ENCODE data around the gene EFNA5. TPM values are rescaled to one million over a fixed set of nuclear protein-coding genes. Genes with fewer than 3 reads are reported as not detected.

EFNA5 gene
- total RNA-seq, 2 experiments from 2014 or later = not detected

DNA sequence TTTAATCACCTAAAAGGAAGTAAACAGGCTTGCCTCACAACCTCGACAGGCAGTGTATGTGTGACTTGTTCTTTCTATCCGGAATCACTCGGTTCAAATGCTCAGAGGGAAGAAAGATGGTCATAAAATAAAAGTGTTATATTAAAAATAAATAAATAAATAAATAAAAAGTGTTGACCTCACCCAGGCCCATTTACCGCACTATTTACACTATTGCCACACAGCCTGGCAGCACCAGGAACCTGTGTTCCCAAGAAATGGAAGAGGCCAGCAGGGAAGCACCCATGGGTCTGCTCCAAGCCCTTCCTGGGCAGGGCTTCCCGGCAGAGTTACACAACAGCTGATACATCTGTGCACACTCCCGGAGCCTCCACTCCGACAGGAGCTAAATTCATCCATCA lies 127.9 kb downstream of the EFNA5 start:
- H3K9me3 Mint-ChIP-seq = no peaks in the 10 kb centered on the region
- CTCF ChIA-PET = no interaction called here
- TF ChIP-seq, protein P1, sequence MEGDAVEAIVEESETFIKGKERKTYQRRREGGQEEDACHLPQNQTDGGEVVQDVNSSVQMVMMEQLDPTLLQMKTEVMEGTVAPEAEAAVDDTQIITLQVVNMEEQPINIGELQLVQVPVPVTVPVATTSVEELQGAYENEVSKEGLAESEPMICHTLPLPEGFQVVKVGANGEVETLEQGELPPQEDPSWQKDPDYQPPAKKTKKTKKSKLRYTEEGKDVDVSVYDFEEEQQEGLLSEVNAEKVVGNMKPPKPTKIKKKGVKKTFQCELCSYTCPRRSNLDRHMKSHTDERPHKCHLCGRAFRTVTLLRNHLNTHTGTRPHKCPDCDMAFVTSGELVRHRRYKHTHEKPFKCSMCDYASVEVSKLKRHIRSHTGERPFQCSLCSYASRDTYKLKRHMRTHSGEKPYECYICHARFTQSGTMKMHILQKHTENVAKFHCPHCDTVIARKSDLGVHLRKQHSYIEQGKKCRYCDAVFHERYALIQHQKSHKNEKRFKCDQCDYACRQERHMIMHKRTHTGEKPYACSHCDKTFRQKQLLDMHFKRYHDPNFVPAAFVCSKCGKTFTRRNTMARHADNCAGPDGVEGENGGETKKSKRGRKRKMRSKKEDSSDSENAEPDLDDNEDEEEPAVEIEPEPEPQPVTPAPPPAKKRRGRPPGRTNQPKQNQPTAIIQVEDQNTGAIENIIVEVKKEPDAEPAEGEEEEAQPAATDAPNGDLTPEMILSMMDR (IDR thresholded peaks at IDR 0.05) = no peak
- H3K4me3 ChIP-seq (ENCODE audit: low read length) = no peak overlapping the region
- ATAC-seq (ENCODE audit: poor library complexity) (no peak), DNase-seq (no peak)
- H3K27me3 Mint-ChIP-seq = no peaks in the 10 kb centered on the region
- H3K4me1 Mint-ChIP-seq (ENCODE audit: low read depth) = peaks cover 12% of the 10 kb centered on the region
- no peak overlapping the region for H3K27ac Mint-ChIP-seq
- no peaks in the 10 kb centered on the region for H3K4me1 ChIP-seq (ENCODE audit: insufficient read depth, low read length)
- H3K27ac ChIP-seq (ENCODE audit: low read depth in 1 of 2, low read length in 2 of 2) = no peak overlapping the region
- H3K4me3 Mint-ChIP-seq = no peak overlapping the region
- intact Hi-C loops (cut with DNase I, micrococcal nuclease) = no loop called here
- no peaks in the 10 kb centered on the region for H3K36me3 Mint-ChIP-seq (ENCODE audit: low read depth)
- POLR2A ChIA-PET = no interaction called here
- H3K9me3 ChIP-seq (ENCODE audit: control insufficient read depth in 1 of 2, insufficient read depth in 1 of 2, low read length in 2 of 2) = no peaks in the 10 kb centered on the region
- H3K27me3 ChIP-seq (ENCODE audit: control insufficient read depth in 1 of 2, insufficient read depth in 2 of 2, low read length in 2 of 2) = no peaks in the 10 kb centered on the region
- H3K36me3 ChIP-seq (ENCODE audit: insufficient read depth, low read length) = no peaks in the 10 kb centered on the region

DNA sequence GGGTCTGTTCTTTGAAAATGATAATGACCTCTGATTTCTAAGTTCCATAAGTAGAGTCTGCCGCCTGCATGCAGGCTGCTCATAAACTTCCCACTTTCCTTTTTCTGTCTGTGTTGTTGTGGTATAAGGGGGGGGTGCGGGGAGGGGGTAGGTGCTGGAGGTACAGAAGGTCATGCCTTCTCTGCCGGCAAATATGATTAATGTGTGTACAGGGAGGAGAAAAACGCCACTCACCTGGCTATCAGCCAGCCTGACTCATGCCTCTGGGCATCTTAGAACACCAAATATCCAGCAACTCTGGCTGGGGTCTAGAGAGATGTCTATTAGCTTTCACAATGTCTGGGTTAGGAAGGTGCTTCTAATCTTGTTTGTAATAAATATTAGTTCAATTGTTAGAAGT lies 128.3 kb downstream of the EFNA5 start:
- H3K27ac ChIP-seq (ENCODE audit: low read depth in 1 of 2, low read length in 2 of 2) = no peak overlapping the region
- Mint-ChIP-seq H3K4me1 (ENCODE audit: low read depth) (peaks cover 15% of the 10 kb centered on the region), H3K4me3 (no peak overlapping the region), H3K9me3 (no peaks in the 10 kb centered on the region), H3K27ac (no peak overlapping the region), H3K36me3 (ENCODE audit: low read depth) (no peaks in the 10 kb centered on the region), H3K27me3 (no peaks in the 10 kb centered on the region)
- no peaks in the 10 kb centered on the region for H3K36me3 ChIP-seq (ENCODE audit: insufficient read depth, low read length)
- TF ChIP-seq, protein P1 (IDR thresholded peaks at IDR 0.05) = no peak
- no peak overlapping the region for H3K4me3 ChIP-seq (ENCODE audit: low read length)
- ATAC-seq (ENCODE audit: poor library complexity) = no peak
- no peak for DNase-seq
- H3K27me3 ChIP-seq (ENCODE audit: control insufficient read depth in 1 of 2, insufficient read depth in 2 of 2, low read length in 2 of 2) = no peaks in the 10 kb centered on the region
- ChIA-PET POLR2A (no interaction called here), CTCF (no interaction called here)
- no peaks in the 10 kb centered on the region for H3K9me3 ChIP-seq (ENCODE audit: control insufficient read depth in 1 of 2, insufficient read depth in 1 of 2, low read length in 2 of 2)
- intact Hi-C loops (cut with DNase I, micrococcal nuclease) = no loop called here
- no peaks in the 10 kb centered on the region for H3K4me1 ChIP-seq (ENCODE audit: insufficient read depth, low read length)

DNA sequence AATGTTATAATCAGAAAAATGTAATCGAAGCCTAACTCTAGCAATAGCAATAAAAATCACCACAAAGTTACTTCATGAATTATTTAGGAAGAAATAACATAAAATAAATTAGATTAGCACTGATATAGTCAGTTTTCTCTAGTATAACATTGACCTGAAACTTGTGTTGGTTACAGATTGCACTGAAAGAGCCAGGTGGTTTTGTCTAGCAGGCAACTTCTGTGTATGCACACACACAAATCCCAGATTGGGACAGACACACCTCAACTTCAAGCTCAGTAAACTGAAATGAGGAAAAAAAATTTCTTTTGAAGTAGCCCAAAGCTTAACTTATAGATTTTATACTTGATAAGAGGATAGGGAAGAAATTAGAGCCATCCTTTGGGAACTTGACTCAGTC lies 129.3 kb downstream of the EFNA5 start:
- H3K36me3 Mint-ChIP-seq (ENCODE audit: low read depth) = no peaks in the 10 kb centered on the region
- TF ChIP-seq, protein P1 (IDR thresholded peaks at IDR 0.05) = no peak
- Histone ChIP-seq H3K27ac (ENCODE audit: low read depth in 1 of 2, low read length in 2 of 2) (no peak overlapping the region), H3K4me1 (ENCODE audit: insufficient read depth, low read length) (no peaks in the 10 kb centered on the region), H3K4me3 (ENCODE audit: low read length) (no peak overlapping the region), H3K9me3 (ENCODE audit: control insufficient read depth in 1 of 2, insufficient read depth in 1 of 2, low read length in 2 of 2) (no peaks in the 10 kb centered on the region), H3K36me3 (ENCODE audit: insufficient read depth, low read length) (no peaks in the 10 kb centered on the region), H3K27me3 (ENCODE audit: control insufficient read depth in 1 of 2, insufficient read depth in 2 of 2, low read length in 2 of 2) (no peaks in the 10 kb centered on the region)
- no peak overlapping the region for H3K4me3 Mint-ChIP-seq
- DNase-seq = no peak
- no peaks in the 10 kb centered on the region for H3K9me3 Mint-ChIP-seq
- no peak overlapping the region for H3K27ac Mint-ChIP-seq
- no peak for ATAC-seq (ENCODE audit: poor library complexity)
- peaks cover 15% of the 10 kb centered on the region for H3K4me1 Mint-ChIP-seq (ENCODE audit: low read depth)
- ChIA-PET CTCF (no interaction called here), POLR2A (no interaction called here)
- intact Hi-C loops (cut with DNase I, micrococcal nuclease) = no loop called here
- H3K27me3 Mint-ChIP-seq = no peaks in the 10 kb centered on the region

Data from CD4-positive, alpha-beta T cell (primary cell).